Panc1 (cell line): Measurements from ENCODE around the gene REELD1.

ENCODE experiments used
- CTCF ChIP-seq: fragments of 450-650 bp; IDR thresholded peaks from 2 replicates; pipeline ENCODE4 v1.5.1; 2017; ENCODE audit warnings: mild to moderate bottlenecking
- POLR2AphosphoS5 ChIP-seq: IDR thresholded peaks from 2 replicates; pipeline ENCODE4 v1.6.1; 2012; ENCODE audit warnings: mild to moderate bottlenecking, low read depth, low read length, moderate library complexity
- REST ChIP-seq, 2 experiments: IDR thresholded peaks; 2 replicates each; pipeline ENCODE4 v1.6.1; 2011 to 2012; ENCODE audit warnings: low read depth in 2 of 2, control low read depth in 1 of 2, low read length in 1 of 2, mild to moderate bottlenecking in 1 of 2, moderate library complexity in 1 of 2; ENCODE audit not compliant: insufficient read depth in 1 of 2

DNA sequence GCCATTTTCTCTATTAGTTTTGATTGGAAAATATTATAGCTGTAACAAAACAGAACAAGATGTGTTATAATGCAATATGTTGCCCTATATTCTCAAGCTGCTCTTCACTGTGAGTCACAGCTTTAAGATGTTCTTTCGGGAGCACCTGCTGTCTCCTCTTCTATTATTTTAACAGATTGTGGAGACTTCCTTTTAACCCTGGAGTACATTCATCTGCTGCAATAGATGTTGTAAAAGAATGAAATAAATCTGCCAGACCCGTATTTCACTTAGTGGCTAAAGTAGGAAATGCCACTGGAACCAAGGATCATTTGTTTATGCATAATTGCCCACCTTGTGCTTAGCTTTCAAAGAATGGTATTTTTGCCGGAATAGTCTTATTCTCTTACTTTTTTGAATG lies 27.7 kb upstream of the REELD1 start:
- no peak for TF ChIP-seq CTCF
- no peak for TF ChIP-seq REST (IDR thresholded peaks at IDR 0.05; ENCODE audit: insufficient read depth in 1 of 2, low read depth in 2 of 2, low read length in 1 of 2)
- no peak for TF ChIP-seq POLR2AphosphoS5
